Measurements from ENCODE around the gene LRCOL1.

GRCh38 chr12:132580701-132581292, 29.6 kb downstream of the LRCOL1 start:
- TF ChIP-seq CTCF (IDR thresholded peaks at IDR 0.05) (no peak), ZFX (IDR thresholded peaks at IDR 0.05; ENCODE audit: borderline replicate concordance) (no peak)
